ENCODE measurements around the gene CRYL1.

Gene CRYL1

DNA sequence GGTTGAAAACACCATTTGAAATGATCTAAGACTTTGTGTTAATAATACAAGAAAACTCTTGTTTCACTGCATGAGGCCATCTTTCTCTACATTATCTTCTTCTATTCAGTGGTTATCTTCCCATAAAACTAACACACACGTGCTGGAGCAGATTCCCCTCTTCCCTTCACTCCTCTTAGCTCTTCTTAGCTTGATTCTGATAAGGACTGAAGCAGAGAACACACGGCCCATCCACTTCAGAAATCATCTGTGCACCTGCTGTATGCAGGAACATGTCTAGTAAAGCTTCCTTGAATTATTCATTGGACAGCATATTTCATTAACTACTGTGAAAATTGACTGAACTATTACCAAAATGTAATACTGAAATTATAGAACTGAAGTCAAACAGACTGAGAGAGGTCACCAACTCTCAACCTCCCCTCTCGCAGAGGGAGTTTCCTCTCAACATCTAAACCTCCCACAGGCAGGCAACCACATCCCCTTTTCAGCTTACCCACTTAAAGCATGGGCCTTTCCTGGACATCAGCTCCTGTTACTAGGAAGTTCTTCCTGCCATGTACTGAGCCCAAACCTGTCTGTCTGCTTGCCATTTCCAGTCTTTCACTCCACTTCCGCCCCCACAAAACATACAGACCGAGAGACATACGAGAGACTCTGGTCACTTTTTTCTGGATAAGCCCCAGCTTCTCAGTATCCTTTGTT, 113.9 kb downstream of the CRYL1 start:
- CTCF ChIA-PET, result no interaction called here
- no peak for TF ChIP-seq ZBTB48 (tag by site-specific recombination; IDR thresholded peaks at IDR 0.05)
- TF ChIP-seq, protein P1, sequence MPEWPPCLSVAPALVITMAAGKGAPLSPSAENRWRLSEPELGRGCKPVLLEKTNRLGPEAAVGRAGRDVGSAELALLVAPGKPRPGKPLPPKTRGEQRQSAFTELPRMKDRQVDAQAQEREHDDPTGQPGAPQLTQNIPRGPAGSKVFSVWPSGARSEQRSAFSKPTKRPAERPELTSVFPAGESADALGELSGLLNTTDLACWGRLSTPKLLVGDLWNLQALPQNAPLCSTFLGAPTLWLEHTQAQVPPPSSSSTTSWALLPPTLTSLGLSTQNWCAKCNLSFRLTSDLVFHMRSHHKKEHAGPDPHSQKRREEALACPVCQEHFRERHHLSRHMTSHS (tag by site-specific recombination; IDR thresholded peaks at IDR 0.05), result no peak
- TF ChIP-seq, protein P2, sequence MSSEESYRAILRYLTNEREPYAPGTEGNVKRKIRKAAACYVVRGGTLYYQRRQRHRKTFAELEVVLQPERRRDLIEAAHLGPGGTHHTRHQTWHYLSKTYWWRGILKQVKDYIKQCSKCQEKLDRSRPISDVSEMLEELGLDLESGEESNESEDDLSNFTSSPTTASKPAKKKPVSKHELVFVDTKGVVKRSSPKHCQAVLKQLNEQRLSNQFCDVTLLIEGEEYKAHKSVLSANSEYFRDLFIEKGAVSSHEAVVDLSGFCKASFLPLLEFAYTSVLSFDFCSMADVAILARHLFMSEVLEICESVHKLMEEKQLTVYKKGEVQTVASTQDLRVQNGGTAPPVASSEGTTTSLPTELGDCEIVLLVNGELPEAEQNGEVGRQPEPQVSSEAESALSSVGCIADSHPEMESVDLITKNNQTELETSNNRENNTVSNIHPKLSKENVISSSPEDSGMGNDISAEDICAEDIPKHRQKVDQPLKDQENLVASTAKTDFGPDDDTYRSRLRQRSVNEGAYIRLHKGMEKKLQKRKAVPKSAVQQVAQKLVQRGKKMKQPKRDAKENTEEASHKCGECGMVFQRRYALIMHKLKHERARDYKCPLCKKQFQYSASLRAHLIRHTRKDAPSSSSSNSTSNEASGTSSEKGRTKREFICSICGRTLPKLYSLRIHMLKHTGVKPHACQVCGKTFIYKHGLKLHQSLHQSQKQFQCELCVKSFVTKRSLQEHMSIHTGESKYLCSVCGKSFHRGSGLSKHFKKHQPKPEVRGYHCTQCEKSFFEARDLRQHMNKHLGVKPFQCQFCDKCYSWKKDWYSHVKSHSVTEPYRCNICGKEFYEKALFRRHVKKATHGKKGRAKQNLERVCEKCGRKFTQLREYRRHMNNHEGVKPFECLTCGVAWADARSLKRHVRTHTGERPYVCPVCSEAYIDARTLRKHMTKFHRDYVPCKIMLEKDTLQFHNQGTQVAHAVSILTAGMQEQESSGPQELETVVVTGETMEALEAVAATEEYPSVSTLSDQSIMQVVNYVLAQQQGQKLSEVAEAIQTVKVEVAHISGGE (tag by site-specific recombination; conservative IDR thresholded peaks at IDR 0.05; ENCODE audit: low read depth), result no peak
- no peaks in the 10 kb centered on the region for H3K9me3 ChIP-seq (ENCODE audit: control insufficient read depth, insufficient read depth, low read depth, low read length)
- H3K4me3 ChIP-seq (ENCODE audit: low read depth, low read length), result no peak overlapping the region
- H3K27ac ChIP-seq (ENCODE audit: extremely low read depth, low read depth, low read length), result no peak overlapping the region
- H3K4me1 ChIP-seq (ENCODE audit: control insufficient read depth, insufficient read depth, low read length), result no peaks in the 10 kb centered on the region
- POLR2A ChIA-PET, result no interaction called here
- H3K36me3 ChIP-seq (ENCODE audit: control insufficient read depth in 2 of 2, insufficient read depth in 1 of 2, low read length in 2 of 2), result no peaks in the 10 kb centered on the region

DNA sequence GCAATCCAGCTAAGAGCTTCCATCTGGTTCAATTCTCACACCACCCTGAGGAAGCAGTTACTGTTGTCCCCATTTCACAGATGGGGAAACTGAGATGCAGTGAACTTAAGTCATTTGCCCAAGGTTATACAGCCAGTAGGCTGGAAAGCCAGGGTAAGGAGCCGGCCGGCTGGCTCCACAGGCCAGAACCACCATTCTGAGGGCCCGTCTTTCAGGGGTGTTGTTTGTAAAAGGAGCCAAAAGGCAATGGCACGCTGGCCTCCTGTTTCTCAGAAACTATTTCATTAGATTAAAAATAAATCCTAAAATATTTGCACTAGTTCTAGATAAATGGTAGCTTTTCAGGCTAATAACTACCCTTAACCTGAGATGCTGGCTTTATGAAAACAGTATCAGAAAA, 114.9 kb downstream of the CRYL1 start:
- H3K4me1 ChIP-seq (ENCODE audit: control insufficient read depth, insufficient read depth, low read length), result no peaks in the 10 kb centered on the region
- POLR2A ChIA-PET, result no interaction called here

DNA sequence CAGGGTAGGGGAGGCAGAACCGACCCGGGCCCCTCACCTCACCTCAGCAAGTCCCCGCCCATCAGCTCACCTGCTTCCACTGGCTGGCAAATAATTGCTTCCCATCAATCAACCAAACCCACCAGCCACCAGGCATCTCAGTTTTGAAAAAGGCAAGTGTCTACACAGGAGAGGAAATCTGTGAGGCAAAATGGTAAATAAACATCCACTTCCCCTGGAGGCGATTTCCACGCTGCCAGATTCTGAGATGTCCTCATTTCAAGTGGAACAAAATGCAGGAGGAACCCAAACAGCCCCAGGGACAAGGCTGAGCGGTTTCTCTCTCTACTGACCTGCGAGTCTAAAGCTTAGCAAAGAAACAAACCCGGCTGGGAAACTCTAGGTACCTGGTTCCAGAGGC, 117.5 kb downstream of the CRYL1 start:
- Histone ChIP-seq H3K36me3 (ENCODE audit: control insufficient read depth in 2 of 2, insufficient read depth in 1 of 2, low read length in 2 of 2) (no peaks in the 10 kb centered on the region), H3K4me1 (ENCODE audit: control insufficient read depth, insufficient read depth, low read length) (no peaks in the 10 kb centered on the region), H3K27ac (ENCODE audit: extremely low read depth, low read depth, low read length) (no peak overlapping the region), H3K4me3 (ENCODE audit: low read depth, low read length) (no peak overlapping the region), H3K9me3 (ENCODE audit: control insufficient read depth, insufficient read depth, low read depth, low read length) (no peaks in the 10 kb centered on the region)
- POLR2A ChIA-PET, result no interaction called here
- CTCF ChIA-PET, result no interaction called here
- TF ChIP-seq ZNF658 (tag by site-specific recombination; IDR thresholded peaks at IDR 0.05), result no peak
- no peak for TF ChIP-seq ZNF843 (tag by site-specific recombination; IDR thresholded peaks at IDR 0.05)
- TF ChIP-seq, protein P3, sequence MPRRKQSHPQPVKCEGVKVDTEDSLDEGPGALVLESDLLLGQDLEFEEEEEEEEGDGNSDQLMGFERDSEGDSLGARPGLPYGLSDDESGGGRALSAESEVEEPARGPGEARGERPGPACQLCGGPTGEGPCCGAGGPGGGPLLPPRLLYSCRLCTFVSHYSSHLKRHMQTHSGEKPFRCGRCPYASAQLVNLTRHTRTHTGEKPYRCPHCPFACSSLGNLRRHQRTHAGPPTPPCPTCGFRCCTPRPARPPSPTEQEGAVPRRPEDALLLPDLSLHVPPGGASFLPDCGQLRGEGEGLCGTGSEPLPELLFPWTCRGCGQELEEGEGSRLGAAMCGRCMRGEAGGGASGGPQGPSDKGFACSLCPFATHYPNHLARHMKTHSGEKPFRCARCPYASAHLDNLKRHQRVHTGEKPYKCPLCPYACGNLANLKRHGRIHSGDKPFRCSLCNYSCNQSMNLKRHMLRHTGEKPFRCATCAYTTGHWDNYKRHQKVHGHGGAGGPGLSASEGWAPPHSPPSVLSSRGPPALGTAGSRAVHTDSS (tag by site-specific recombination; IDR thresholded peaks at IDR 0.05), result no peak
- TF ChIP-seq ZNF626 (tag by site-specific recombination; IDR thresholded peaks at IDR 0.05), result no peak
- no peak for TF ChIP-seq ZNF138 (tag by site-specific recombination; IDR thresholded peaks at IDR 0.05; ENCODE audit: borderline replicate concordance)
- TF ChIP-seq BCL11A (tag by site-specific recombination; IDR thresholded peaks at IDR 0.05; ENCODE audit: low read depth), result no peak
- no peak for TF ChIP-seq OVOL3 (tag by site-specific recombination; IDR thresholded peaks at IDR 0.05)
- no peak for TF ChIP-seq ZNF24 (tag by site-specific recombination; IDR thresholded peaks at IDR 0.05)
- TF ChIP-seq PRDM1 (tag by site-specific recombination; IDR thresholded peaks at IDR 0.05), result no peak
- TF ChIP-seq, protein P4, sequence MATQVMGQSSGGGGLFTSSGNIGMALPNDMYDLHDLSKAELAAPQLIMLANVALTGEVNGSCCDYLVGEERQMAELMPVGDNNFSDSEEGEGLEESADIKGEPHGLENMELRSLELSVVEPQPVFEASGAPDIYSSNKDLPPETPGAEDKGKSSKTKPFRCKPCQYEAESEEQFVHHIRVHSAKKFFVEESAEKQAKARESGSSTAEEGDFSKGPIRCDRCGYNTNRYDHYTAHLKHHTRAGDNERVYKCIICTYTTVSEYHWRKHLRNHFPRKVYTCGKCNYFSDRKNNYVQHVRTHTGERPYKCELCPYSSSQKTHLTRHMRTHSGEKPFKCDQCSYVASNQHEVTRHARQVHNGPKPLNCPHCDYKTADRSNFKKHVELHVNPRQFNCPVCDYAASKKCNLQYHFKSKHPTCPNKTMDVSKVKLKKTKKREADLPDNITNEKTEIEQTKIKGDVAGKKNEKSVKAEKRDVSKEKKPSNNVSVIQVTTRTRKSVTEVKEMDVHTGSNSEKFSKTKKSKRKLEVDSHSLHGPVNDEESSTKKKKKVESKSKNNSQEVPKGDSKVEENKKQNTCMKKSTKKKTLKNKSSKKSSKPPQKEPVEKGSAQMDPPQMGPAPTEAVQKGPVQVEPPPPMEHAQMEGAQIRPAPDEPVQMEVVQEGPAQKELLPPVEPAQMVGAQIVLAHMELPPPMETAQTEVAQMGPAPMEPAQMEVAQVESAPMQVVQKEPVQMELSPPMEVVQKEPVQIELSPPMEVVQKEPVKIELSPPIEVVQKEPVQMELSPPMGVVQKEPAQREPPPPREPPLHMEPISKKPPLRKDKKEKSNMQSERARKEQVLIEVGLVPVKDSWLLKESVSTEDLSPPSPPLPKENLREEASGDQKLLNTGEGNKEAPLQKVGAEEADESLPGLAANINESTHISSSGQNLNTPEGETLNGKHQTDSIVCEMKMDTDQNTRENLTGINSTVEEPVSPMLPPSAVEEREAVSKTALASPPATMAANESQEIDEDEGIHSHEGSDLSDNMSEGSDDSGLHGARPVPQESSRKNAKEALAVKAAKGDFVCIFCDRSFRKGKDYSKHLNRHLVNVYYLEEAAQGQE (tag by site-specific recombination; IDR thresholded peaks at IDR 0.05), result no peak
- no peak for TF ChIP-seq ZNF146 (tag by site-specific recombination; IDR thresholded peaks at IDR 0.05)

More for the DNA sequence above, 114.9 kb downstream of the CRYL1 start:
- no peaks in the 10 kb centered on the region for H3K36me3 ChIP-seq (ENCODE audit: control insufficient read depth in 2 of 2, insufficient read depth in 1 of 2, low read length in 2 of 2)
- TF ChIP-seq ZNF830 (tag by site-specific recombination; IDR thresholded peaks at IDR 0.05; ENCODE audit: low read depth), result no peak
- TF ChIP-seq, protein P5, sequence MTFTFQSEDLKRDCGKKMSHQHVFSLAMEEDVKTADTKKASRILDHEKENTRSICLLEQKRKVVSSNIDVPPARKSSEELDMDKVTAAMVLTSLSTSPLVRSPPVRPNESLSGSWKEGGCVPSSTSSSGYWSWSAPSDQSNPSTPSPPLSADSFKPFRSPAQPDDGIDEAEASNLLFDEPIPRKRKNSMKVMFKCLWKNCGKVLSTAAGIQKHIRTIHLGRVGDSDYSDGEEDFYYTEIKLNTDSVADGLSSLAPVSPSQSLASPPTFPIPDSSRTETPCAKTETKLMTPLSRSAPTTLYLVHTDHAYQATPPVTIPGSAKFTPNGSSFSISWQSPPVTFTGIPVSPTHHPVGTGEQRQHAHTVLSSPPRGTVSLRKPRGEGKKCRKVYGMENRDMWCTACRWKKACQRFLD (tag by site-specific recombination; IDR thresholded peaks at IDR 0.05), result no peak
- no peak for TF ChIP-seq ZNF157 (tag by site-specific recombination; IDR thresholded peaks at IDR 0.05)
- no peak for TF ChIP-seq EGR2 (tag by site-specific recombination; IDR thresholded peaks at IDR 0.05; ENCODE audit: low read depth)
- TF ChIP-seq ZNF202 (tag by site-specific recombination; IDR thresholded peaks at IDR 0.05; ENCODE audit: borderline replicate concordance), result no peak
- TF ChIP-seq ZBTB8A (tag by site-specific recombination; IDR thresholded peaks at IDR 0.05), result no peak
- TF ChIP-seq, protein P6, sequence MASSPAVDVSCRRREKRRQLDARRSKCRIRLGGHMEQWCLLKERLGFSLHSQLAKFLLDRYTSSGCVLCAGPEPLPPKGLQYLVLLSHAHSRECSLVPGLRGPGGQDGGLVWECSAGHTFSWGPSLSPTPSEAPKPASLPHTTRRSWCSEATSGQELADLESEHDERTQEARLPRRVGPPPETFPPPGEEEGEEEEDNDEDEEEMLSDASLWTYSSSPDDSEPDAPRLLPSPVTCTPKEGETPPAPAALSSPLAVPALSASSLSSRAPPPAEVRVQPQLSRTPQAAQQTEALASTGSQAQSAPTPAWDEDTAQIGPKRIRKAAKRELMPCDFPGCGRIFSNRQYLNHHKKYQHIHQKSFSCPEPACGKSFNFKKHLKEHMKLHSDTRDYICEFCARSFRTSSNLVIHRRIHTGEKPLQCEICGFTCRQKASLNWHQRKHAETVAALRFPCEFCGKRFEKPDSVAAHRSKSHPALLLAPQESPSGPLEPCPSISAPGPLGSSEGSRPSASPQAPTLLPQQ (tag by site-specific recombination; IDR thresholded peaks at IDR 0.05), result no peak
- TF ChIP-seq ZNF529 (tag by site-specific recombination; IDR thresholded peaks at IDR 0.05; ENCODE audit: insufficient replicate concordance), result no peak
- no peak overlapping the region for H3K27ac ChIP-seq (ENCODE audit: extremely low read depth, low read depth, low read length)
- H3K9me3 ChIP-seq (ENCODE audit: control insufficient read depth, insufficient read depth, low read depth, low read length), result no peaks in the 10 kb centered on the region
- CTCF ChIA-PET, result no interaction called here
- no peak overlapping the region for H3K4me3 ChIP-seq (ENCODE audit: low read depth, low read length)
